ENCODE measurements around the gene CNOT1.

DNA sequence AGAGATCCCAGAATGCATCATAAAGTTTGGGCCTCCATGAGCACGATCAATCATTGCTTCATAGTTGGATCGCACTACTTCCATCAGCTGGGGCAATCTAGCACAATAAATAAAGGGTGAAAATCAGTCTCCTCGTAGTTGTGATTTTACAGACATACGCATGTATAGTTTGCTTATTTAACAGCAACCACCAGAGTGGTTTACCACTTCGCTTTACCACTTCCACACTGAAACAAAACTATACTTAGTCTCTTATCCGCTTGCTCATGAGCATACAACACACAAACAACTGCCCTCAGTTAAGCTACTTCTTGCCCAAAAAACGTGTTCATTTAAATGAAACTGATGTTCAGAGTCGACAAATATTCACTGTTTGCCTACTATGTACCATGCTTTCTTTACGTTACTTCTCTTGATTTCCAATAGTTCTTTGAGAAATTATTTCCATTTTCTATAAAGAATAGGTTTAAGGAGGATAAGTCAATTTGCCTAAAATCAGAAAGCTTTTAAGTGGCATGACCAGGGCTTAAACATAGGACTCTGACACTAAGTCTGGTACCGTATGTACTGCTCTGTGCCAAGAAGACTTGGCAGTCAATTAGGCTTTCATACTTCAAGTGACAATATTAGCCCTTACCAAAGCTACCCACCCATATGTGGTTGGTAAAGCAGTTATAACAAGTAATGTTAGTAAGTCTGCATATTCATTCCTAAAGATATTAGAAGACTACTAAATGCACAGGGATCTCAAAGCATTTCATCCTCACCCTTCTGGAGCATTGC is 92.3 kb downstream of the CNOT1 start:
- TF ChIP-seq, protein P1, sequence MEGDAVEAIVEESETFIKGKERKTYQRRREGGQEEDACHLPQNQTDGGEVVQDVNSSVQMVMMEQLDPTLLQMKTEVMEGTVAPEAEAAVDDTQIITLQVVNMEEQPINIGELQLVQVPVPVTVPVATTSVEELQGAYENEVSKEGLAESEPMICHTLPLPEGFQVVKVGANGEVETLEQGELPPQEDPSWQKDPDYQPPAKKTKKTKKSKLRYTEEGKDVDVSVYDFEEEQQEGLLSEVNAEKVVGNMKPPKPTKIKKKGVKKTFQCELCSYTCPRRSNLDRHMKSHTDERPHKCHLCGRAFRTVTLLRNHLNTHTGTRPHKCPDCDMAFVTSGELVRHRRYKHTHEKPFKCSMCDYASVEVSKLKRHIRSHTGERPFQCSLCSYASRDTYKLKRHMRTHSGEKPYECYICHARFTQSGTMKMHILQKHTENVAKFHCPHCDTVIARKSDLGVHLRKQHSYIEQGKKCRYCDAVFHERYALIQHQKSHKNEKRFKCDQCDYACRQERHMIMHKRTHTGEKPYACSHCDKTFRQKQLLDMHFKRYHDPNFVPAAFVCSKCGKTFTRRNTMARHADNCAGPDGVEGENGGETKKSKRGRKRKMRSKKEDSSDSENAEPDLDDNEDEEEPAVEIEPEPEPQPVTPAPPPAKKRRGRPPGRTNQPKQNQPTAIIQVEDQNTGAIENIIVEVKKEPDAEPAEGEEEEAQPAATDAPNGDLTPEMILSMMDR (conservative IDR thresholded peaks at IDR 0.05; ENCODE audit: low read length) = no peak
- TF ChIP-seq EZH2phosphoT487 (IDR thresholded peaks at IDR 0.05; ENCODE audit: borderline replicate concordance) = no peak

Measured in Loucy (cell line).